ENCODE results near the gene FTCD. TPM values are rescaled to one million over a fixed set of nuclear protein-coding genes. Genes with fewer than 3 reads are reported as not detected.
"Not testable (repeated sequence)": the region's sequence is repeated elsewhere in the genome, so short reads cannot be mapped to it uniquely, and the experiment has no call there.

FTCD gene
- total and polyA plus RNA-seq, 2 donors (not counting 1 experiment from before 2014, with no cell fraction given), result 0.27 to 1.3 TPM

- not testable (repeated sequence) for H3K4me2 ChIP-seq (ENCODE audit: extremely low read depth, insufficient read depth, low read length); H3K27me3 ChIP-seq (ENCODE audit: control insufficient read depth, insufficient read depth, low read length); H3K4me3 ChIP-seq (replicated peaks in 1 of 4; ENCODE audit: control extremely low read depth in 1 of 4, insufficient read depth in 1 of 4, low read depth in 3 of 4, low read length in 4 of 4); H3K36me3 ChIP-seq (ENCODE audit: control insufficient read depth, insufficient read depth, low read length); H3K9me3 ChIP-seq (ENCODE audit: control insufficient read depth, insufficient read depth, low read depth, low read length); H2AFZ ChIP-seq (ENCODE audit: low read length); H3K9ac ChIP-seq (ENCODE audit: insufficient read depth, low read length); H3K4me1 ChIP-seq (ENCODE audit: control insufficient read depth, extremely low read depth, insufficient read depth, low read length); H4K20me1 ChIP-seq (ENCODE audit: control insufficient read depth, extremely low read depth, insufficient read depth, low read length); H3K79me2 ChIP-seq (ENCODE audit: control insufficient read depth, insufficient read depth, low read length); H3K27ac ChIP-seq (ENCODE audit: insufficient read depth, low read length)
- peak; percentile 45 to 69 for TF ChIP-seq CTCF (conservative IDR thresholded peaks at IDR 0.05 in 1 of 2, IDR thresholded peaks at IDR 0.05 in 1 of 2; ENCODE audit: low read depth in 1 of 2, low read length in 2 of 2)
- DNase-seq (ENCODE audit: low read depth in 2 of 2), result peak in 1 of 2 donors; percentile 36
Observed at GRCh38 chr21:46147429-46147828, 8.0 kb downstream of the FTCD start.

- no peaks in the 10 kb centered on the region for H3K27me3 ChIP-seq (ENCODE audit: control insufficient read depth, insufficient read depth, low read length)
- H4K20me1 ChIP-seq (ENCODE audit: control insufficient read depth, extremely low read depth, insufficient read depth, low read length), result no peaks in the 10 kb centered on the region
- no peak overlapping the region for H3K9ac ChIP-seq (ENCODE audit: insufficient read depth, low read length)
- TF ChIP-seq EZH2 (IDR thresholded peaks at IDR 0.05; ENCODE audit: low read length, missing control alignments), result no peak
- no peaks in the 10 kb centered on the region for H3K36me3 ChIP-seq (ENCODE audit: control insufficient read depth, insufficient read depth, low read length)
- no peaks in the 10 kb centered on the region for H3K79me2 ChIP-seq (ENCODE audit: control insufficient read depth, insufficient read depth, low read length)
- no peak for DNase-seq (ENCODE audit: low read depth in 2 of 2)
- no peaks in the 10 kb centered on the region for H3K9me3 ChIP-seq (ENCODE audit: control insufficient read depth, insufficient read depth, low read depth, low read length)
- no peak overlapping the region for H3K4me2 ChIP-seq (ENCODE audit: extremely low read depth, insufficient read depth, low read length)
- H3K27ac ChIP-seq (ENCODE audit: insufficient read depth, low read length), result no peak overlapping the region
- H3K4me1 ChIP-seq (ENCODE audit: control insufficient read depth, extremely low read depth, insufficient read depth, low read length), result peaks cover 3% of the 10 kb centered on the region
- H3K4me3 ChIP-seq (replicated peaks in 1 of 4; ENCODE audit: control extremely low read depth in 1 of 4, insufficient read depth in 1 of 4, low read depth in 3 of 4, low read length in 4 of 4), result no peak overlapping the region
- no peak overlapping the region for H2AFZ ChIP-seq (ENCODE audit: low read length)
Observed at GRCh38 chr21:46146856-46147255, 8.5 kb downstream of the FTCD start.

- H4K20me1 ChIP-seq (ENCODE audit: control insufficient read depth, extremely low read depth, insufficient read depth, low read length), result no peaks in the 10 kb centered on the region
- TF ChIP-seq CTCF (conservative IDR thresholded peaks at IDR 0.05 in 1 of 2, IDR thresholded peaks at IDR 0.05 in 1 of 2; ENCODE audit: low read depth in 1 of 2, low read length in 2 of 2) (no peak), EZH2 (IDR thresholded peaks at IDR 0.05; ENCODE audit: low read length, missing control alignments) (no peak)
Observed at GRCh38 chr21:46145840-46146691, 9.3 kb downstream of the FTCD start.

More at GRCh38 chr21:46145840-46146691, 9.3 kb downstream of the FTCD start:
- H3K27me3 ChIP-seq (ENCODE audit: control insufficient read depth, insufficient read depth, low read length), result no peaks in the 10 kb centered on the region
- no peak overlapping the region for H3K9ac ChIP-seq (ENCODE audit: insufficient read depth, low read length)
- no peak overlapping the region for H3K4me2 ChIP-seq (ENCODE audit: extremely low read depth, insufficient read depth, low read length)
- no peak for DNase-seq (ENCODE audit: low read depth in 2 of 2)
- H3K4me1 ChIP-seq (ENCODE audit: control insufficient read depth, extremely low read depth, insufficient read depth, low read length), result peaks cover 3% of the 10 kb centered on the region
- no peaks in the 10 kb centered on the region for H3K36me3 ChIP-seq (ENCODE audit: control insufficient read depth, insufficient read depth, low read length)
- H3K4me3 ChIP-seq (replicated peaks in 1 of 4; ENCODE audit: control extremely low read depth in 1 of 4, insufficient read depth in 1 of 4, low read depth in 3 of 4, low read length in 4 of 4), result no peak overlapping the region
- H3K27ac ChIP-seq (ENCODE audit: insufficient read depth, low read length), result no peak overlapping the region
- no peaks in the 10 kb centered on the region for H3K79me2 ChIP-seq (ENCODE audit: control insufficient read depth, insufficient read depth, low read length)
- no peaks in the 10 kb centered on the region for H3K9me3 ChIP-seq (ENCODE audit: control insufficient read depth, insufficient read depth, low read depth, low read length)
- H2AFZ ChIP-seq (ENCODE audit: low read length), result no peak overlapping the region

Data from fibroblast of lung (primary cell).